PC-9 (cell line): ENCODE data around the gene MAGEA8. TPM values are rescaled to one million over a fixed set of nuclear protein-coding genes. Genes with fewer than 3 reads are reported as not detected.

Source experiments
- BruUV-seq: library from RNA; stranded (reverse); fragments of 400-500 nt; replicated peaks from 2 replicates; lab custom pipeline; 2021; lab: Mats Ljungman, UMichigan
- CTCF ChIA-PET: fragments of 300-600 bp; sonication (Branson Sonifier 250); formaldehyde crosslinking; loops from one replicate; lab custom pipeline; 2022; ENCODE audit warnings: antibody characterized with exemption; lab: Charles Lee
- POLR2A ChIA-PET: fragments of 300-600 bp; sonication (Branson Sonifier 250); formaldehyde crosslinking; loops from one replicate; lab custom pipeline; 2022; ENCODE audit warnings: antibody characterized with exemption; ENCODE audit not compliant: unreplicated experiment; lab: Charles Lee
- DNase-seq, 2 experiments: peaks; one replicate each; pipeline versions ENCODE4 v3.0.0 to v3.0.0-alpha.2; 2015 to 2022; ENCODE audit warnings: mixed read lengths in 1 of 2
- H2AFZ ChIP-seq: fragments of 200-600 bp; sonication (generic); 2 replicates; pipeline ENCODE4 v1.8.1; 2017; ENCODE audit warnings: antibody characterized with exemption
- H3F3A ChIP-seq: fragments of 200-600 bp; sonication (generic); 2 replicates; pipeline ENCODE4 v1.8.1; 2017; ENCODE audit warnings: antibody characterized with exemption, mild to moderate bottlenecking, low read depth; ENCODE audit not compliant: insufficient read depth
- H3K27ac ChIP-seq: fragments of 200-600 bp; sonication (generic); 2 replicates; pipeline ENCODE4 v1.6.1; 2016; ENCODE audit warnings: mixed run types
- H3K27me3 ChIP-seq: fragments of 200-600 bp; sonication (generic); 2 replicates; pipeline ENCODE4 v1.6.1; 2016; ENCODE audit warnings: low read depth, mixed run types; ENCODE audit not compliant: insufficient read depth
- H3K36me3 ChIP-seq: fragments of 200-600 bp; sonication (generic); 2 replicates; pipeline ENCODE4 v1.6.1; 2016; ENCODE audit warnings: low read depth, mixed run types
- H3K4me1 ChIP-seq: fragments of 200-600 bp; sonication (generic); replicated peaks from 2 replicates; pipeline ENCODE4 v1.6.1; 2016; ENCODE audit warnings: mixed run types; ENCODE audit not compliant: insufficient read depth
- H3K4me2 ChIP-seq: fragments of 200-600 bp; sonication (generic); 2 replicates; pipeline ENCODE4 v1.6.1; 2017; ENCODE audit warnings: mixed run types
- H3K4me3 ChIP-seq: fragments of 200-600 bp; sonication (generic); 2 replicates; pipeline ENCODE4 v1.6.1; 2016; ENCODE audit warnings: mixed run types
- H3K79me2 ChIP-seq: fragments of 200-600 bp; sonication (generic); 2 replicates; pipeline ENCODE4 v1.6.1; 2017; ENCODE audit warnings: low read depth, mixed run types
- H3K9me2 ChIP-seq: fragments of 200-600 bp; sonication (generic); 2 replicates; pipeline ENCODE4 v1.8.1; 2017; ENCODE audit warnings: mild to moderate bottlenecking; ENCODE audit not compliant: insufficient read depth
- H3K9me3 ChIP-seq: fragments of 200-600 bp; sonication (generic); 2 replicates; pipeline ENCODE4 v1.8.1; 2016; ENCODE audit warnings: low read depth; ENCODE audit not compliant: insufficient read depth
- H4K20me1 ChIP-seq: fragments of 200-600 bp; sonication (generic); 2 replicates; pipeline ENCODE4 v1.8.1; 2017; ENCODE audit not compliant: insufficient read depth
- CTCF ChIP-seq: fragments of 200-600 bp; sonication (generic); conservative IDR thresholded peaks from 2 replicates; pipeline ENCODE4 v1.6.1; 2017; ENCODE audit warnings: mixed run types, antibody characterized with exemption, mild to moderate bottlenecking, moderate library complexity
- EZH2 ChIP-seq: fragments of 200-600 bp; sonication (generic); IDR thresholded peaks from 2 replicates; pipeline ENCODE4 v1.8.0; 2017; ENCODE audit warnings: antibody characterized with exemption, low read depth
- intact Hi-C: fragments of 100-400 bp; cut with micrococcal nuclease; formaldehyde crosslinking; loops from one replicate; pipeline ENCODE4 v1.10.0; 2022; ENCODE audit not compliant: unreplicated experiment
- total RNA-seq: library from RNA; stranded (reverse); gene quantifications from 2 replicates; pipeline ENCODE4 v1.2.3, GENCODE V29; 2021

Gene MAGEA8
- total RNA-seq, 1 experiment from 2014 or later, result not detected

GRCh38 chrX:149846789-149847188, 34.2 kb upstream of the MAGEA8 start:
- Histone ChIP-seq H3F3A (no peaks in the 10 kb centered on the region), H3K4me3 (no peak overlapping the region), H3K36me3 (no peaks in the 10 kb centered on the region), H3K4me1 (no peaks in the 10 kb centered on the region), H3K27me3 (peaks cover 33% of the 10 kb centered on the region), H3K4me2 (no peak overlapping the region), H3K9me2 (no peaks in the 10 kb centered on the region; the same call in 1 of the 2 replicates), H3K27ac (no peak overlapping the region), H4K20me1 (no peaks in the 10 kb centered on the region), H2AFZ (no peak overlapping the region), H3K79me2 (no peaks in the 10 kb centered on the region), H3K9me3 (no peaks in the 10 kb centered on the region)
- BruUV-seq, result no TSS peak
- TF ChIP-seq CTCF (no peak), EZH2 (no peak)
- POLR2A ChIA-PET, result no interaction called here
- intact Hi-C loops, result no loop called here
- DNase-seq, result no peak
- CTCF ChIA-PET, result no interaction called here

GRCh38 chrX:149848855-149849254, 32.1 kb upstream of the MAGEA8 start:
- Histone ChIP-seq H3K9me3 (no peaks in the 10 kb centered on the region), H3K27me3 (peaks cover 44% of the 10 kb centered on the region), H3K4me2 (no peak overlapping the region), H3K79me2 (no peaks in the 10 kb centered on the region), H3K9me2 (no peaks in the 10 kb centered on the region; the same call in 1 of the 2 replicates), H4K20me1 (no peaks in the 10 kb centered on the region), H3F3A (no peaks in the 10 kb centered on the region), H3K27ac (no peak overlapping the region), H3K4me3 (no peak overlapping the region), H3K36me3 (no peaks in the 10 kb centered on the region), H3K4me1 (no peaks in the 10 kb centered on the region), H2AFZ (no peak overlapping the region)
- intact Hi-C loops, result no loop called here
- no TSS peak for BruUV-seq
- no peak for DNase-seq
- no peak for TF ChIP-seq CTCF
- no peak for TF ChIP-seq EZH2
- ChIA-PET POLR2A (no interaction called here), CTCF (no interaction called here)

- intact Hi-C loops, result no loop called here
- Histone ChIP-seq H2AFZ (no peak overlapping the region), H3K9me3 (no peaks in the 10 kb centered on the region), H3K27me3 (peaks cover 46% of the 10 kb centered on the region), H3K9me2 (no peaks in the 10 kb centered on the region; the same call in 1 of the 2 replicates), H3K27ac (no peak overlapping the region), H4K20me1 (no peaks in the 10 kb centered on the region), H3K79me2 (no peaks in the 10 kb centered on the region), H3K4me2 (no peak overlapping the region), H3K36me3 (no peaks in the 10 kb centered on the region), H3F3A (no peaks in the 10 kb centered on the region), H3K4me3 (no peak overlapping the region), H3K4me1 (no peaks in the 10 kb centered on the region)
- DNase-seq, result no peak
- CTCF ChIA-PET, result no interaction called here
- TF ChIP-seq EZH2 (no peak), CTCF (no peak)
- BruUV-seq, result no TSS peak
- POLR2A ChIA-PET, result no interaction called here
These were observed 31.2 kb upstream of the MAGEA8 start for GRCh38 chrX:149849787-149850186.
